IPS DF 6.9 (cell line): ENCODE measurements around the gene ATG2A.

Experiments used
- DNase-seq: peaks from one replicate; pipeline ENCODE4 v3.0.0-alpha.2; 2013; ENCODE audit warnings: low read depth, low spot score
- H3K27ac ChIP-seq: one replicate; pipeline ENCODE4 v1.5.1; 2013; ENCODE audit warnings: low read length, control low read depth
- H3K27me3 ChIP-seq: 2 replicates; pipeline ENCODE4 v1.6.1; 2013; ENCODE audit warnings: mild to moderate bottlenecking, low read length; ENCODE audit not compliant: control insufficient read depth, insufficient read depth
- H3K36me3 ChIP-seq: 2 replicates; pipeline ENCODE4 v1.6.1; 2013; ENCODE audit warnings: low read length; ENCODE audit not compliant: control insufficient read depth, insufficient read depth
- H3K4me1 ChIP-seq: 2 replicates; pipeline ENCODE4 v1.6.1; 2013; ENCODE audit warnings: low read length; ENCODE audit not compliant: control insufficient read depth, insufficient read depth
- H3K4me3 ChIP-seq: 2 replicates; pipeline ENCODE4 v1.5.1; 2013; ENCODE audit warnings: mild to moderate bottlenecking, low read length
- H3K9me3 ChIP-seq: 2 replicates; pipeline ENCODE4 v1.6.1; 2013; ENCODE audit warnings: low read length, inconsistent platforms; ENCODE audit not compliant: control insufficient read depth, insufficient read depth
- WGBS: extraction: QIAGEN DNeasy Blood & Tissue Kit; methylation state at CpG from one replicate; pipeline ENCODE4 v1.1.7; 2013; ENCODE audit warnings: mixed read lengths, missing lambda C conversion rate; ENCODE audit not compliant: insufficient read length, insufficient coverage; 5-methylcytosine and 5-hydroxymethylcytosine counted together

Gene ATG2A

GRCh38 chr11:64879244-64879900 lies 37.6 kb downstream of the ATG2A start:
- H3K27me3 ChIP-seq: no peaks in the 10 kb centered on the region; the same call in 1 of the 2 replicates
- H3K4me3 ChIP-seq: peak overlapping the region; percentile 98
- WGBS: no CpG with 5 or more reads among the region's 16 CpGs
- H3K36me3 ChIP-seq: no peaks in the 10 kb centered on the region
- peaks cover 9% of the 10 kb centered on the region for H3K4me1 ChIP-seq
- DNase-seq: no peak
- H3K9me3 ChIP-seq: no peaks in the 10 kb centered on the region
- no peak overlapping the region for H3K27ac ChIP-seq

GRCh38 chr11:64878494-64879243 lies 38.3 kb downstream of the ATG2A start, which contains the start of gene EHD1:
TSS of gene EHD1 (minus strand) at chr11:64878621. CDS start at chr11:64878464, 157 bp downstream.
- Histone ChIP-seq H3K27me3 (no peaks in the 10 kb centered on the region; the same call in 1 of the 2 replicates), H3K9me3 (no peaks in the 10 kb centered on the region), H3K27ac (no peak within 1 kb of the TSS), H3K4me3 (peak within 1 kb of the TSS; percentile 98), H3K36me3 (no peaks in the 10 kb centered on the region), H3K4me1 (peaks cover 9% of the 10 kb centered on the region)
- peak; percentile 86 for DNase-seq
- WGBS: no CpG with 5 or more reads among the region's 75 CpGs

DNA sequence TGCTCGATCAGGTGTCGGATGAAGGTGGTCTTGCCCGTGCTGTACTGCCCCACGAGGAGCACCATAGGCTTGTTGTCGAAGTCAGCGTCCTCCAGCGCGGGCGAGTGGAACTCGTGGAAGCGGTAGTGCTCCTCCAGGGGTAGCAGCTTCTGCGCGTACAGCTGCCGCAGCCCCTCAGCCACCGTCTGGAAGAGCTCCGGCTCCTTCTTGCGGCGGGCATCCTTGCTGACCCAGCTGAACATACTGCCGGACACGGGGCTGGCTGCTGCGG lies 38.9 kb downstream of the ATG2A start:
- Histone ChIP-seq H3K36me3 (no peaks in the 10 kb centered on the region), H3K4me3 (peak overlapping the region; percentile 84), H3K27ac (no peak overlapping the region), H3K27me3 (no peaks in the 10 kb centered on the region; the same call in 1 of the 2 replicates), H3K4me1 (peaks cover 9% of the 10 kb centered on the region), H3K9me3 (no peaks in the 10 kb centered on the region)
- DNase-seq: no peak
- no CpG with 5 or more reads among the region's 21 CpGs for WGBS

GRCh38 chr11:64877390-64878222 lies 39.4 kb downstream of the ATG2A start:
- Histone ChIP-seq H3K4me3 (peak overlapping the region; percentile 84), H3K4me1 (peaks cover 9% of the 10 kb centered on the region), H3K27me3 (no peaks in the 10 kb centered on the region; the same call in 1 of the 2 replicates), H3K27ac (no peak overlapping the region), H3K36me3 (no peaks in the 10 kb centered on the region), H3K9me3 (no peaks in the 10 kb centered on the region)
- WGBS: no CpG with 5 or more reads among the region's 41 CpGs
- DNase-seq: no peak

DNA sequence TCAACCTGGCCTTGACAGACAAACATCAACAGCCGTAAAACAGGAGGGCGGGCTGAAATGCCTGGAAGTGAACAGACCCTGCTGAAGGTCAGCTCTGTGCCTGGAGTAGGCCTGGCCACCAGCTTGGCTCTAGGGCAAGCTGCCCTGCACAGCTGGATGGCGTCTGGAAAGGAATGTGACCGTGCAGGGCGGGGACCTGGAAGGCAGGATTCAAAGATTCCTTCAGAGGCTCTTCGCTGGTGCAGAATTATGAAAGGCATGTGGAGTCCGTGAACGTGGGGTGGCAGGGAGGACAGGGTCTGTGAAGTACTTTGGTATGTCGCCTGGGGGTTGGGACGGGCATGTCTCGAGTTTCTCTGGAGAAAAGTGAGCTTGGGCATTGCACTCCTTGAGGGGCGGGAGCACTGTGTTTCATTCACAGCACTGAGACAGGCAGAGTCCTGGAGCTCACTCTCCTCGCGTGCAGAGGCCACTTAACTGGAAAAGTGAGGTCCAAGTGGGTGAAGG lies 40.1 kb downstream of the ATG2A start:
- no CpG with 5 or more reads among the region's 14 CpGs for WGBS
- Histone ChIP-seq H3K4me3 (peak overlapping the region; percentile 84; the same call in 1 of the 2 replicates), H3K27me3 (no peaks in the 10 kb centered on the region; the same call in 1 of the 2 replicates), H3K27ac (no peak overlapping the region), H3K36me3 (no peaks in the 10 kb centered on the region), H3K4me1 (peaks cover 9% of the 10 kb centered on the region), H3K9me3 (no peaks in the 10 kb centered on the region)
- DNase-seq: no peak

DNA sequence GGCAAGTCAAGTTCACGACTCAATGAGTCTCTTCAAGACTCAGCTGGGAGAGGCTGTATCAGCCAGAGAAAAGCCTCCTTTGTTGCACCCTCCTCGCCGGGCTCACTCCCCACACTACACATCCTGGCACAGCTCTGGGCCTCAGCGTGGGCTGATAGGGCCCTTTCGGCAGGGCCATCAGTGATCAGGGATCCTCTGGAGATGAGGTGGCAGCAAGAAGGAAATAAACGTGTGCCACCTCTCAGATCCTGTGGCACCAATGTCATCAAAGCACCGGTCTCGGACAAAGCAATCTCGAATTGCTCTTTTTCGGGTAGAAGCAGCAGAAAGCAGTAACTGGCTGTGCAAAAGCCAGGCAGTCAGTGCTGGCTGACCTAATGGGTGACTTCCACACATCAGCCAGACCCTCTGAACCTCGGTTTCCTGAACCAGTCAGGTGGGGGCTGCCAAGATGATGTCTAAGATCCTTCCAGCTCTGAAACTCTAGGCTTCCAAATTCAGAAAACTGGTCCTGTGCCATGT lies 40.7 kb downstream of the ATG2A start:
- H3K27ac ChIP-seq: no peak overlapping the region
- no peaks in the 10 kb centered on the region for H3K9me3 ChIP-seq
- no CpG with 5 or more reads among the region's 11 CpGs for WGBS
- no peak overlapping the region for H3K4me3 ChIP-seq
- H3K27me3 ChIP-seq: no peaks in the 10 kb centered on the region; the same call in 1 of the 2 replicates
- peaks cover 9% of the 10 kb centered on the region for H3K4me1 ChIP-seq
- no peaks in the 10 kb centered on the region for H3K36me3 ChIP-seq
- DNase-seq: no peak

- Histone ChIP-seq H3K4me1 (peaks cover 9% of the 10 kb centered on the region), H3K36me3 (no peaks in the 10 kb centered on the region), H3K9me3 (no peaks in the 10 kb centered on the region), H3K27me3 (no peaks in the 10 kb centered on the region; the same call in 1 of the 2 replicates), H3K4me3 (no peak overlapping the region), H3K27ac (no peak overlapping the region)
- no CpG with 5 or more reads among the region's 17 CpGs for WGBS
- DNase-seq: no peak
These were observed 41.4 kb downstream of the ATG2A start for GRCh38 chr11:64875369-64876228.

GRCh38 chr11:64874308-64875240 lies 42.4 kb downstream of the ATG2A start:
- DNase-seq: no peak
- Histone ChIP-seq H3K4me3 (no peak overlapping the region), H3K9me3 (no peaks in the 10 kb centered on the region), H3K36me3 (no peaks in the 10 kb centered on the region), H3K27me3 (no peaks in the 10 kb centered on the region; the same call in 1 of the 2 replicates), H3K27ac (no peak overlapping the region), H3K4me1 (peaks cover 9% of the 10 kb centered on the region)
- no CpG with 5 or more reads among the region's 29 CpGs for WGBS
